Measurements from ENCODE around the gene PSMD2.

- TF ChIP-seq, protein P1, sequence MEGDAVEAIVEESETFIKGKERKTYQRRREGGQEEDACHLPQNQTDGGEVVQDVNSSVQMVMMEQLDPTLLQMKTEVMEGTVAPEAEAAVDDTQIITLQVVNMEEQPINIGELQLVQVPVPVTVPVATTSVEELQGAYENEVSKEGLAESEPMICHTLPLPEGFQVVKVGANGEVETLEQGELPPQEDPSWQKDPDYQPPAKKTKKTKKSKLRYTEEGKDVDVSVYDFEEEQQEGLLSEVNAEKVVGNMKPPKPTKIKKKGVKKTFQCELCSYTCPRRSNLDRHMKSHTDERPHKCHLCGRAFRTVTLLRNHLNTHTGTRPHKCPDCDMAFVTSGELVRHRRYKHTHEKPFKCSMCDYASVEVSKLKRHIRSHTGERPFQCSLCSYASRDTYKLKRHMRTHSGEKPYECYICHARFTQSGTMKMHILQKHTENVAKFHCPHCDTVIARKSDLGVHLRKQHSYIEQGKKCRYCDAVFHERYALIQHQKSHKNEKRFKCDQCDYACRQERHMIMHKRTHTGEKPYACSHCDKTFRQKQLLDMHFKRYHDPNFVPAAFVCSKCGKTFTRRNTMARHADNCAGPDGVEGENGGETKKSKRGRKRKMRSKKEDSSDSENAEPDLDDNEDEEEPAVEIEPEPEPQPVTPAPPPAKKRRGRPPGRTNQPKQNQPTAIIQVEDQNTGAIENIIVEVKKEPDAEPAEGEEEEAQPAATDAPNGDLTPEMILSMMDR (IDR thresholded peaks at IDR 0.05): no peak
- no peak for TF ChIP-seq TCF7L2 (IDR thresholded peaks at IDR 0.05; ENCODE audit: low read depth, low read length)
These were observed 37.7 kb downstream of the PSMD2 start for GRCh38 chr3:184336547-184337398.

Measured in Panc1 (cell line).